D721Med (cell line): Measurements from ENCODE around the gene NAXD.

Experiments used
- DNase-seq: peaks from one replicate; pipeline ENCODE4 v3.0.0; 2011; ENCODE audit warnings: low spot score; ENCODE audit not compliant: insufficient read length
- FAIRE-seq: peaks from 2 replicates; lab custom pipeline; 2011; peaks lifted over from hg19 to GRCh38; lab: Jason Lieb, UNC
- CTCF ChIP-seq: IDR thresholded peaks from 2 replicates; pipeline ENCODE4 v1.5.1; 2012; ENCODE audit warnings: mild to moderate bottlenecking, control low read depth; ENCODE audit not compliant: insufficient read depth; ENCODE audit errors: missing control alignments

Gene NAXD

GRCh38 chr13:110574161-110574560 lies 41.2 kb upstream of the NAXD start:
- FAIRE-seq (no peak), DNase-seq (no peak)
- no peak for TF ChIP-seq CTCF

- FAIRE-seq: no peak
- TF ChIP-seq CTCF: no peak
- no peak for DNase-seq
These were observed 39.8 kb upstream of the NAXD start for GRCh38 chr13:110575322-110576069.

GRCh38 chr13:110576070-110576394 lies 39.3 kb upstream of the NAXD start:
- FAIRE-seq: no peak
- no peak for TF ChIP-seq CTCF
- DNase-seq: no peak

GRCh38 chr13:110576736-110577476 lies 38.4 kb upstream of the NAXD start:
- DNase-seq: no peak
- no peak for FAIRE-seq
- no peak for TF ChIP-seq CTCF

- TF ChIP-seq CTCF: no peak
- FAIRE-seq (no peak), DNase-seq (no peak)
These were observed 37.0 kb upstream of the NAXD start for GRCh38 chr13:110578363-110578762.

GRCh38 chr13:110580800-110581199 lies 34.5 kb upstream of the NAXD start:
- FAIRE-seq: no peak
- TF ChIP-seq CTCF: no peak
- no peak for DNase-seq
